Stimulated activated CD4-positive, alpha-beta T cell treated with anti-CD3 and anti-CD28 coated beads, Interleukin-12 subunit alpha, Interleukin-12 subunit beta, amount 100 ng/mL, for 48 hours (primary cell): ENCODE data around the gene LRP1-AS.

Experiments used
- DNase-seq, 3 donors: peaks; one replicate each; pipeline ENCODE4 v3.0.0-alpha.2; 2020; ENCODE audit warnings: low read depth in 2 of 3, low spot score in 1 of 3

The LRP1-AS gene

DNA sequence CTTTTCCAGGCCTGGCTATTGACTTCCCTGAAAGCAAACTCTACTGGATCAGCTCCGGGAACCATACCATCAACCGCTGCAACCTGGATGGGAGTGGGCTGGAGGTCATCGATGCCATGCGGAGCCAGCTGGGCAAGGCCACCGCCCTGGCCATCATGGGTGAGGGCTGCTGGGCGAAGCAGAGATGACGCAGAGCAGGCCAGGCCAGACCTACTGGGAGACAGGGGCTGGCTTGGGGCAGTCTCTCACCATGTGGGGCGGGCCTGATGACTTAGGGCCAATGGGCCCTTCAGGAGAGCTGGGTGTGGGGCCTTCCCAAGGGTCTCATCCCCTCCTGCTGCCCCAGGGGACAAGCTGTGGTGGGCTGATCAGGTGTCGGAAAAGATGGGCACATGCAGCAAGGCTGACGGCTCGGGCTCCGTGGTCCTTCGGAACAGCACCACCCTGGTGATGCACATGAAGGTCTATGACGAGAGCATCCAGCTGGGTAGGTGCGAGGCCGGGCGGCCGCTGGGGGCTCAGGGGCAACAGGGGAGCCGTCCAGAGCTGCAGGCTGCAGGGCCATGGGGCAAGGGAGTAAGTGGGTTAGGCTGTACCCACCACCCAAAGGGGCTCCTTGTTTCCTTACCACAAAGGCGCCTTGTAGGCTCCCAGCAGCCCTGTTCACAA is 33.0 kb upstream of the LRP1-AS start:
- DNase-seq: no peak

GRCh38 chr12:57179331-57180086 is 32.1 kb upstream of the LRP1-AS start:
- DNase-seq: no peak

DNA sequence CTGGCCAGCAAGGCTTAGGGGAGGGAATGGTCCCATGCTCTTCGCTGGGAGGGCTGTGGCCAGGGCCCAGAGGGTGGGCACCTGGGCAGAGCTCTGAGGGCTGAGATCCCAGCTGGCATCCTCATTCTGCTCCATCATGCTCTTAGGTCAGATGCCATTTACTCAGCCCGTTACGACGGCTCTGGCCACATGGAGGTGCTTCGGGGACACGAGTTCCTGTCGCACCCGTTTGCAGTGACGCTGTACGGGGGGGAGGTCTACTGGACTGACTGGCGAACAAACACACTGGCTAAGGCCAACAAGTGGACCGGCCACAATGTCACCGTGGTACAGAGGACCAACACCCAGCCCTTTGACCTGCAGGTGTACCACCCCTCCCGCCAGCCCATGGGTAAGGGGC is 30.8 kb upstream of the LRP1-AS start:
- no peak for DNase-seq

DNA sequence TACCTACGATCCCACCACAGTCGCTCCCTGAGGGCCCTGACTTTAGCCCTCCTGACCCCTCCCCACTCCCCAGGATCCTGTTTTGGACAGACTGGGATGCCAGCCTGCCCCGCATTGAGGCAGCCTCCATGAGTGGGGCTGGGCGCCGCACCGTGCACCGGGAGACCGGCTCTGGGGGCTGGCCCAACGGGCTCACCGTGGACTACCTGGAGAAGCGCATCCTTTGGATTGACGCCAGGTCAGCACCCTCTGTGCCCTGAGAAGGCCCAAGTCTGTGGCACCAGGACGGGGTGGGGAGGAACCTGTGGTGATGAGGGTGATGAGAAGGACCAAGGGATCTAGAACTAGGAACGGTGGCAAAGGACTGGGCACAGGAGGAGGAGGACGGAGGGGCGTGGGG is 29.9 kb upstream of the LRP1-AS start:
- no peak for DNase-seq

DNA sequence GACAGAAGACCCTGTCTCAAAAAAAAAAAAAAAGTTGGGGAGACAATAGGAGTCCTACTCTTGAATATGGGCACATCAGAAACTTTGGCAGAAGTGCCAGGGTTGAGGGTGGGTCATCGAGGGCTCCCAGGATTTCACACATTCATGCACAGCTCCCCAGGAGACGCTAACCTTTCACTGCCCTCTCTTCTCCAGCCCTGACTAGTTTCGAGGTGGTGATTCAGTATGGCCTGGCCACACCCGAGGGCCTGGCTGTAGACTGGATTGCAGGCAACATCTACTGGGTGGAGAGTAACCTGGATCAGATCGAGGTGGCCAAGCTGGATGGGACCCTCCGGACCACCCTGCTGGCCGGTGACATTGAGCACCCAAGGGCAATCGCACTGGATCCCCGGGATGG is 29.4 kb upstream of the LRP1-AS start:
- DNase-seq: no peak

DNA sequence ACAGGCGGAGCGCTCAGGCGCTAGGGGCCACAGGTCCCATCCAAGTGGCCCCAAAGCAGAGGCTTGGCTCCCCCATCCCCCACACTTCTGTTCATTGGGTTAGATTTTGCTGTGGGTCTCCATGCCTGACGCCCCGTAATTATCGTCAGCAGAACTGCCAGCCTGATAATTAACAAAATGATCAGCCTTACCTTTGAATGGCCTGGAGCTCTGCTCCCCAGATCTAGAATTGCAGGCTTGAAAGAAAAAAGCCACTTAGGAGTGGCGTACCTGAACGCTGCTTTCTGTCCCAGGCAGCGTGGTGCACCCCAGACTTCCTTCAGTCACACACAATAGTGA is 28.7 kb upstream of the LRP1-AS start:
- DNase-seq: no peak

DNA sequence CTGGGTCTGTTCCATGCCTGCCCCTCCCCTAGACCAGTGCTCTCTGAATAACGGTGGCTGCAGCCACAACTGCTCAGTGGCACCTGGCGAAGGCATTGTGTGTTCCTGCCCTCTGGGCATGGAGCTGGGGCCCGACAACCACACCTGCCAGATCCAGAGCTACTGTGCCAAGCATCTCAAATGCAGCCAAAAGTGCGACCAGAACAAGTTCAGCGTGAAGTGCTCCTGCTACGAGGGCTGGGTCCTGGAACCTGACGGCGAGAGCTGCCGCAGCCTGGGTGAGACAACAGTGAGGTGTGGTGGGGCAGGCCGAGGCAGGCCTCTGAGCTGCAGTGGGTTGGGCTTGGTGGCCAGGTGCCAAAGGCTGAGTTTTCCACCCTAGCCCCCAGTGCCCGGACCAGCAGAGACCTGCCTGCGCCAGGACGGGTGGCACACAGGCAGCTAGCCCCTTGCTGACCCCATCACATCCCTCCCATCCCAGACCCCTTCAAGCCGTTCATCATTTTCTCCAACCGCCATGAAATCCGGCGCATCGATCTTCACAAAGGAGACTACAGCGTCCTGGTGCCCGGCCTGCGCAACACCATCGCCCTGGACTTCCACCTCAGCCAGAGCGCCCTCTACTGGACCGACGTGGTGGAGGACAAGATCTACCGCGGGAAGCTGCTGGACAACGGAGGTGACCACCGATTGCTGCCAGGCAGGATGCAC is 28.2 kb upstream of the LRP1-AS start:
- peak; percentile 14 to 50 (median 49) for DNase-seq

DNA sequence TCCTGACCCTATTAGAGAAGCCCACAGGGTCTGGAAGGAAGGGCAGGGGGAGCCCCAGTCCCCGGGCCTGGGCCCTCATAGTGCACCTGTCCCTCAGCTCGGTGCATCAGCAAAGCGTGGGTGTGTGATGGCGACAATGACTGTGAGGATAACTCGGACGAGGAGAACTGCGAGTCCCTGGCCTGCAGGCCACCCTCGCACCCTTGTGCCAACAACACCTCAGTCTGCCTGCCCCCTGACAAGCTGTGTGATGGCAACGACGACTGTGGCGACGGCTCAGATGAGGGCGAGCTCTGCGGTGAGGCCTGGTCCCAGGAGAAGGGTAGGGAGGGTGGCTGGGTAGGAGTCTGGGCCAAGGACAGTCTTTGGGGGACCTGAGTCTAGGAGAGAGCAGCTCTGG is 26.3 kb upstream of the LRP1-AS start:
- DNase-seq: no peak

DNA sequence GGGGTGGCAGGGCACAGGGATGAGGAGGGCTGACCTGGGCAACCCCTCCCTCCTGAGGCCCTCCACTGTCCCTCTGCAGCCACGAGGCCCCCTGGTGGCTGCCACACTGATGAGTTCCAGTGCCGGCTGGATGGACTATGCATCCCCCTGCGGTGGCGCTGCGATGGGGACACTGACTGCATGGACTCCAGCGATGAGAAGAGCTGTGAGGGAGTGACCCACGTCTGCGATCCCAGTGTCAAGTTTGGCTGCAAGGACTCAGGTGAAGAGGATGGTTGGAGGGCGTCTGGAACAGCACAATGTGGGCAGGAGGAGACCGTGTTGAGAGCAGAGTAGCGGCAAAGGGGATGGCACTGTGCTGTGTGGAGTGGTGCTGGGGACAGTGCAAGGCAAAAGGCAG is 25.7 kb upstream of the LRP1-AS start:
- DNase-seq: no peak

- no peak for DNase-seq
Observed at GRCh38 chr12:57171668-57172067, 24.2 kb upstream of the LRP1-AS start.

DNA sequence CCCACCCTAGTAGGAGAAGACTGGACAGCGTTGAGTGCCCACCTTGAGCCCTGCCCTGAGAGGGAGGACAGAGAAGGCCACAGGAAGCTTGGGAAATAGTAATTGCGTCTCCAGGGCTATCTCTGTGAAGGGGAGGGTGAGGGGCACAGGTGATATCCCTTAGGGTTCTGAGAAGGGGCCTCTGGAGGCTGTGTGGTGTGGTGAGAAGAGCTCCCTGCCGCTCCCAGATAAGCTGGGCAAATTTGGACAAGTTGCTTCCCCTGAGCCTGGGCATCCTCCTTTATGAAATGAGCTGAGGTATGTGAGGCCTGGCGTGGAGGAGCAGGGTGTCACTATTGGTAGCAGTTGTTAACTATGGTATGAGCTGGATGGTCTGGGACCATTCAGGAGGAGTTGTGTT is 23.5 kb upstream of the LRP1-AS start:
- no peak for DNase-seq

- no peak for DNase-seq
Observed at GRCh38 chr12:57170408-57170807, 23.0 kb upstream of the LRP1-AS start.

DNA sequence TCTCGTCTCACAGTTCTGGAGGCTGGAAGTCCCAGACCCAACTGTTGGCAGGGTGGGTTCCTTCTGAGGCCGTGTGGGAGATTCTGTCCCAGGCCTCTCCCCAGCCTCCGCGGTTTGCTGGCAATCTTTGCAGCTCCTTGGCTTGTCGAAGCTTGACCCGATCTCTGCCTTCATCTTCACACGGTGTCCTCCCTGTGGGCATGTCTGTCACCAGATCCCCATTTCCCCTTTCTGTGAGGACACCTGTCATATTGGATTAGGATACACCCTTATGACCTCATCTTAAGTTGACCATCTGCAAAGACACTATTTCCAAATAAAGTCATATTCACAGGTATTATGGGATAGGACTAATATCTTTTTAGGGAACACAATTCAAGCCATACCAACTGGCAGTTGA is 22.6 kb upstream of the LRP1-AS start:
- DNase-seq: no peak

- DNase-seq: no peak
Observed at GRCh38 chr12:57169046-57169795, 21.8 kb upstream of the LRP1-AS start.

DNA sequence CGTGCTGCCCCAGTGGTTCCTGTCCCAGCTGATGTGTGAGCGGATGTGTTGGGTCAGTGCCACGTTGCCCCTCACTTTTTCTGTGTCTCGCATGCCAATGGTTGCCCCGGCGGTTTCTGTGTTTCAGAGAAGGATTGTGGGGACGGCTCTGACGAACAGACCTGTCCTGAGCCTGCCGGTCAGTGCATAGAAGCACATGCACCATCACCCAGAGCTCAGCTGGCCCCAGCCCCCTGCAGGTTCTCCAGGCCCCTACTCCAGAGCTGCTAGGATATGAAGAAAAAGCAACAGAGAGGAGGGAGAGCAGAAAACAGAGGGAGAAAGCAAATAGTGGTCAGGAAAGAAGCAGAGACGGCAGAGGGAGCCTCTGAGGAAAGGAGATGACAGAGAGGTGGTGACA is 20.6 kb upstream of the LRP1-AS start:
- no peak for DNase-seq

DNA sequence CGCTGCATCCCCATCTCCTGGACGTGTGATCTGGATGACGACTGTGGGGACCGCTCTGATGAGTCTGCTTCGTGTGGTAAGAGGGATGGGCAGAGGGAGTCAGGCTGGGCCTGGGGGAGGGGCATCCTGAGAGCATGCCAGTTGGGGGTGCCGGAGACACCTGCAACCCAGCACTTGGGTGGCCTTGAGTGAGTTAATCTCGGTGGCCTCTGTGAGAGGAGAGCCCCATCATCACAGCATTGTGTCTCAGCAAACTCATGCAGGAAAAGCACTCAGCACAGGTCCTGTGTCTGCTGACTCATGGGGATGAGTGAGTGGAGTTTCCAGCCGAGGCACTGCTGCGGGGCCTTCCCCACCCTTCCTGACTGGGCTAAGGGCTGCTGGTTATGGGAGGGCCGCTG is 19.6 kb upstream of the LRP1-AS start:
- DNase-seq: peak; percentile 23 to 39 (median 34)

DNA sequence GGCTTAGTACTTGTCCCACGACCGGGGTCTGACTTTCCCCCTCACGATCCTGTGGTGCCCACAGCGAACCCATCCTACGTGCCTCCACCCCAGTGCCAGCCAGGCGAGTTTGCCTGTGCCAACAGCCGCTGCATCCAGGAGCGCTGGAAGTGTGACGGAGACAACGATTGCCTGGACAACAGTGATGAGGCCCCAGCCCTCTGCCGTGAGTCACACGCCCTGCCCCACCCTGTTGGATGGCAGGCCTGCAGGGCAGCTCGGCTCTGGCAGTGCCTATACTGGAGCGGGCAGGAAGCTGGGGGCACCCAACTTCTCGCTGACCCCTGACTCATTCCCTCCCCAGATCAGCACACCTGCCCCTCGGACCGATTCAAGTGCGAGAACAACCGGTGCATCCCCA is 18.3 kb upstream of the LRP1-AS start:
- no peak for DNase-seq

DNA sequence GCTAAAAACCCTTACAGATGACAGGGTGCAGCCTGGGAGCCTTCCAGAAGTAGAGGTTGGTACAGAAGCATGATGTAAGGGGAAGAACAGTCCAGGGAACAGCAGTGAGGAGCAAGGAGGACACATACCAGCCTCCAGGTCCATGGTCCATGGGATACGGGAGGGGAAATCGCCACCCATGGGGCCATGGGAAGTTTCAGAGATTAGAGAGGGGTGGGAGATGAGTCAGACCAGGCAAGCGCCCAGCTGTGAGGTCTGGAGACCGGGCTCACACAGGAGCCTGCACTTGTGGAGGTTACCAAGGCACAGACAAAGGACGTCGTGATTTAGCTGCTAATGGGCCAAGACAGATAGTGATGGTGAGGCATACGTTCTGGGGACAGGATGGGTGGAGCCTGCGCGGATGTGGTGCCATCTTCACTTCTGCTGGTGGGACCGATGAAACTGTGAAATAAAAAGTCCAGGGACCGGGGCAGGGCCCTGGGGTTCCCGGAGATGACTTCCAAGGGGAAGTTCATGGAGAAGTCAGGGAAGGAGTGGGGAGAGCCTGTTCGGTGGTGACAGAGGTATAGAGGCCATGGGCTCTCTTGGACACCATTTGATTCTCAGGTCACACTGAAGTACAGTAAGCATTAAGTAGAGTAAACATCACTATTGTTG is 17.7 kb upstream of the LRP1-AS start:
- no peak for DNase-seq

GRCh38 chr12:57164454-57164853 is 17.0 kb upstream of the LRP1-AS start:
- DNase-seq: no peak

- no peak for DNase-seq
Observed at GRCh38 chr12:57162553-57163125, 15.2 kb upstream of the LRP1-AS start.

- no peak for DNase-seq
Observed at GRCh38 chr12:57161491-57161890, 14.1 kb upstream of the LRP1-AS start.
